Ishikawa (cell line): ENCODE data around the gene MGAT3.

ENCODE experiments used
- CEBPB ChIP-seq: IDR thresholded peaks from 2 replicates; pipeline ENCODE4 v1.6.1; 2012
- EP300 ChIP-seq: IDR thresholded peaks from 2 replicates; pipeline ENCODE4 v1.6.1; 2012; ENCODE audit warnings: borderline replicate concordance
- FOXM1 ChIP-seq: IDR thresholded peaks from 2 replicates; pipeline ENCODE4 v1.6.1; 2012; ENCODE audit warnings: low read depth, borderline replicate concordance
- REST ChIP-seq: IDR thresholded peaks from 2 replicates; pipeline ENCODE4 v1.6.1; 2012; ENCODE audit warnings: low read depth, mild to moderate bottlenecking
- TAF1 ChIP-seq: IDR thresholded peaks from 2 replicates; pipeline ENCODE4 v1.6.1; 2012; ENCODE audit warnings: low read depth, mild to moderate bottlenecking
- TCF12 ChIP-seq: IDR thresholded peaks from 2 replicates; pipeline ENCODE4 v1.6.1; 2012; ENCODE audit warnings: low read depth
- YY1 ChIP-seq: IDR thresholded peaks from 2 replicates; pipeline ENCODE4 v1.6.1; 2012; ENCODE audit warnings: low read depth
- TF ChIP-seq, protein P1 (sequence below): IDR thresholded peaks from 2 replicates; pipeline ENCODE4 v1.6.1; 2012

- TF ChIP-seq FOXM1 (no peak), TAF1 (no peak), CEBPB (no peak), REST (no peak), TCF12 (0 out of 2 replicates have a peak, but pooled peaks have one; percentile 34), YY1 (no peak), EP300 (no peak)
- TF ChIP-seq, protein P1, sequence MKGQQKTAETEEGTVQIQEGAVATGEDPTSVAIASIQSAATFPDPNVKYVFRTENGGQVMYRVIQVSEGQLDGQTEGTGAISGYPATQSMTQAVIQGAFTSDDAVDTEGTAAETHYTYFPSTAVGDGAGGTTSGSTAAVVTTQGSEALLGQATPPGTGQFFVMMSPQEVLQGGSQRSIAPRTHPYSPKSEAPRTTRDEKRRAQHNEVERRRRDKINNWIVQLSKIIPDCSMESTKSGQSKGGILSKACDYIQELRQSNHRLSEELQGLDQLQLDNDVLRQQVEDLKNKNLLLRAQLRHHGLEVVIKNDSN = peak; percentile 78
Measured at GRCh38 chr22:39524089-39524752, 67.4 kb downstream of the MGAT3 start.
